ENCODE measurements around the gene QRSL1.

DNA sequence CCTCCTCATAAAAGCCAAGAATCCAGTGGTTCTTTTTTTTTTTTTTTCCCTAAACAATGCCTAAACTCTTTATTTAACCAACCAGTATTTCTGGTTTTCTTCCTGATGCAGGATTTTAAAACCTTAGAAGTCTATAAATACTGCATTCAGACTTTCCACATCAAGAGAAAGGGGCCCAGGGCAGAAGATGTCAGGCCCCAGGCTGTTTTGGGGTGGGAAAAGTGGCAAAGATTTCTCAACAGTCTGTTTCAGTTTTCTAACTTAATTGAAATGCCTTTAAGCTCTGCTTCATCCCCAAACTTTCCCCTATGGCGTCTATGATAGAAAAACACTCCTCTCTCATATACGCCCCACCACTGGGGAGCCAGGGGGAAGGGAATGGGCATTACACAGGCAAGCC is 33.1 kb downstream of the QRSL1 start:
- TF ChIP-seq, protein P1, sequence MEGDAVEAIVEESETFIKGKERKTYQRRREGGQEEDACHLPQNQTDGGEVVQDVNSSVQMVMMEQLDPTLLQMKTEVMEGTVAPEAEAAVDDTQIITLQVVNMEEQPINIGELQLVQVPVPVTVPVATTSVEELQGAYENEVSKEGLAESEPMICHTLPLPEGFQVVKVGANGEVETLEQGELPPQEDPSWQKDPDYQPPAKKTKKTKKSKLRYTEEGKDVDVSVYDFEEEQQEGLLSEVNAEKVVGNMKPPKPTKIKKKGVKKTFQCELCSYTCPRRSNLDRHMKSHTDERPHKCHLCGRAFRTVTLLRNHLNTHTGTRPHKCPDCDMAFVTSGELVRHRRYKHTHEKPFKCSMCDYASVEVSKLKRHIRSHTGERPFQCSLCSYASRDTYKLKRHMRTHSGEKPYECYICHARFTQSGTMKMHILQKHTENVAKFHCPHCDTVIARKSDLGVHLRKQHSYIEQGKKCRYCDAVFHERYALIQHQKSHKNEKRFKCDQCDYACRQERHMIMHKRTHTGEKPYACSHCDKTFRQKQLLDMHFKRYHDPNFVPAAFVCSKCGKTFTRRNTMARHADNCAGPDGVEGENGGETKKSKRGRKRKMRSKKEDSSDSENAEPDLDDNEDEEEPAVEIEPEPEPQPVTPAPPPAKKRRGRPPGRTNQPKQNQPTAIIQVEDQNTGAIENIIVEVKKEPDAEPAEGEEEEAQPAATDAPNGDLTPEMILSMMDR (conservative IDR thresholded peaks at IDR 0.05; ENCODE audit: low read depth, low read length): no peak
- TF ChIP-seq POLR2A (IDR thresholded peaks at IDR 0.05; ENCODE audit: low read depth, low read length) (no peak), MXI1 (IDR thresholded peaks at IDR 0.05; ENCODE audit: borderline replicate concordance, low read depth, low read length) (no peak), RAD21 (IDR thresholded peaks at IDR 0.05; ENCODE audit: low read length) (no peak), RFX5 (IDR thresholded peaks at IDR 0.05; ENCODE audit: low read depth, low read length) (no peak), BHLHE40 (IDR thresholded peaks at IDR 0.05; ENCODE audit: low read depth, low read length) (no peak), MAFK (IDR thresholded peaks at IDR 0.05; ENCODE audit: low read depth, low read length) (no peak)

All from IMR-90 (cell line).